GM18511 (cell line): ENCODE measurements around the gene LAPTM5.
A peak's percentile ranks its signal among the peaks of the same experiment; 100 is the strongest.

Experiments
- ATAC-seq: cut with Tn5 transposase; IDR thresholded peaks from one replicate; pipeline ENCODE4 v1.9.1; 2021; ENCODE audit warnings: mild to moderate bottlenecking, moderate library complexity; ENCODE audit not compliant: unreplicated experiment

LAPTM5 gene

GRCh38 chr1:30758121-30758688, 631 bp upstream of the LAPTM5 start:
- ATAC-seq = no peak

GRCh38 chr1:30756545-30757351, 826 bp downstream of the LAPTM5 start:
- no peak for ATAC-seq

GRCh38 chr1:30756206-30756544, 1.4 kb downstream of the LAPTM5 start:
- no peak for ATAC-seq

GRCh38 chr1:30755746-30756145, 1.8 kb downstream of the LAPTM5 start:
- ATAC-seq = no peak

GRCh38 chr1:30755334-30755733, 2.2 kb downstream of the LAPTM5 start:
- ATAC-seq = no peak

GRCh38 chr1:30754684-30755171, 2.8 kb downstream of the LAPTM5 start:
- peak; percentile 48 for ATAC-seq

- no peak for ATAC-seq
Measured at GRCh38 chr1:30753660-30754123, 3.9 kb downstream of the LAPTM5 start.

- no peak for ATAC-seq
Measured at GRCh38 chr1:30753118-30753517, 4.5 kb downstream of the LAPTM5 start.

GRCh38 chr1:30752651-30752908, 5.0 kb downstream of the LAPTM5 start:
- ATAC-seq = no peak

GRCh38 chr1:30751830-30752650, 5.5 kb downstream of the LAPTM5 start:
- no peak for ATAC-seq

GRCh38 chr1:30750731-30751291, 6.8 kb downstream of the LAPTM5 start:
- no peak for ATAC-seq

- ATAC-seq = no peak
Measured at GRCh38 chr1:30749691-30750583, 7.6 kb downstream of the LAPTM5 start.

- peak; percentile 26 for ATAC-seq
Measured at GRCh38 chr1:30748699-30749401, 8.7 kb downstream of the LAPTM5 start.

- ATAC-seq = peak; percentile 14
Measured at GRCh38 chr1:30748098-30748698, 9.4 kb downstream of the LAPTM5 start.

GRCh38 chr1:30747033-30748008, 10.3 kb downstream of the LAPTM5 start:
- no peak for ATAC-seq

GRCh38 chr1:30746212-30747032, 11.2 kb downstream of the LAPTM5 start:
- ATAC-seq = no peak

- no peak for ATAC-seq
Measured at GRCh38 chr1:30745834-30746208, 11.8 kb downstream of the LAPTM5 start.
